ENCODE results near the gene ATP8B4.
"Not testable (repeated sequence)": the region's sequence is repeated elsewhere in the genome, so short reads cannot be mapped to it uniquely, and the experiment has no call there.

Gene ATP8B4

GRCh38 chr15:50098545-50098944 is 20.5 kb downstream of the ATP8B4 start:
- H3K4me3 ChIP-seq (ENCODE audit: low read depth, low read length), result no peak overlapping the region
- no peak for TF ChIP-seq CTCF (IDR thresholded peaks at IDR 0.05; ENCODE audit: insufficient read depth, low read depth, low read length, missing control alignments)
- no peak for DNase-seq (ENCODE audit: low read depth)

- H3K4me3 ChIP-seq (ENCODE audit: low read depth, low read length), result no peak overlapping the region
- TF ChIP-seq CTCF (IDR thresholded peaks at IDR 0.05; ENCODE audit: insufficient read depth, low read depth, low read length, missing control alignments), result no peak
- no peak for DNase-seq (ENCODE audit: low read depth)
These were observed 22.9 kb downstream of the ATP8B4 start for GRCh38 chr15:50095938-50096821.

DNA sequence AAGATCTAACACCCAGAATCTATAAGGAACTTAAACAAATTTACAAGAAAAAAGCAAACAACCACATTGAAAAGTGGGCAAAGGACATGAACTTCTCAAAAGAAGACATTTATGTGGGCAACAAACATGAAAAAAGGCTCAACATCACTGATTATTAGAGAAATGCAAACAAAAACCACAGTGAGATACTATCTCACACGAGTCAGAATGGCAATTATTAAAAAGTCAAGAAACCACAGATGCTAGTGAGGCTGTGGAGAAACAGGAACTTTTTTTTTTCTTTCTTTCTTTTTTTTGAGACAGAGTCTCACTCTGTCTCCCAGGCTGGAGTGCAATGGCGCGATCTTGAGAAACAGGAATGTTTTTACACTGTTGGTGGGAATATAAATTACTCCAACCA is 29.6 kb downstream of the ATP8B4 start:
- not testable (repeated sequence) for DNase-seq (ENCODE audit: low read depth)

DNA sequence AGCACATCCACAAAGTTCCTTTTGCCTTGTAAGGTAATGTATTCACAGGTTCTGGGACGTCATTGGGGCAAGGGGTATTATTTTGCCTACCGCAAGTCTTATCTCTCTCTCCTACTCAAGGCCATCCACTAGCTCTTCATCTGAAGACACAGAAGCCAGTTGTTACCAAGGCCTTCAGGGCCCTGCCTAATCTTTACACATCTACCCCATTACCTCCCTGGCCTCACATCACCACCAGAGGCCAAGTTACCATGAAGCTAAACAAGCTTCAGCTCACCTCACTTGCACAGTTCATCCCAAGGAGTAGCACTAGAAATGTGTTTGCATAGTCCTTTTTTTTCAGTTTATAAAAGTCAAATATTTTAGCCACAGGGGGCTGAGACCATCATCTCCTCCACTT is 34.1 kb downstream of the ATP8B4 start:
- no peak for TF ChIP-seq CTCF (IDR thresholded peaks at IDR 0.05; ENCODE audit: insufficient read depth, low read depth, low read length, missing control alignments)
- H3K4me3 ChIP-seq (ENCODE audit: low read depth, low read length), result no peak overlapping the region
- no peak for DNase-seq (ENCODE audit: low read depth)

More for the DNA sequence above, 29.6 kb downstream of the ATP8B4 start:
- H3K4me3 ChIP-seq (ENCODE audit: low read depth, low read length), result not testable (repeated sequence)

- TF ChIP-seq CTCF (IDR thresholded peaks at IDR 0.05; ENCODE audit: insufficient read depth, low read depth, low read length, missing control alignments), result no peak
- H3K4me3 ChIP-seq (ENCODE audit: low read depth, low read length), result no peak overlapping the region
- DNase-seq (ENCODE audit: low read depth), result no peak
These were observed 35.5 kb downstream of the ATP8B4 start for GRCh38 chr15:50083424-50084025.

GRCh38 chr15:50082066-50082465 is 37.0 kb downstream of the ATP8B4 start:
- DNase-seq (ENCODE audit: low read depth), result no peak
- no peak for TF ChIP-seq CTCF (IDR thresholded peaks at IDR 0.05; ENCODE audit: insufficient read depth, low read depth, low read length, missing control alignments)
- H3K4me3 ChIP-seq (ENCODE audit: low read depth, low read length), result no peak overlapping the region

DNA sequence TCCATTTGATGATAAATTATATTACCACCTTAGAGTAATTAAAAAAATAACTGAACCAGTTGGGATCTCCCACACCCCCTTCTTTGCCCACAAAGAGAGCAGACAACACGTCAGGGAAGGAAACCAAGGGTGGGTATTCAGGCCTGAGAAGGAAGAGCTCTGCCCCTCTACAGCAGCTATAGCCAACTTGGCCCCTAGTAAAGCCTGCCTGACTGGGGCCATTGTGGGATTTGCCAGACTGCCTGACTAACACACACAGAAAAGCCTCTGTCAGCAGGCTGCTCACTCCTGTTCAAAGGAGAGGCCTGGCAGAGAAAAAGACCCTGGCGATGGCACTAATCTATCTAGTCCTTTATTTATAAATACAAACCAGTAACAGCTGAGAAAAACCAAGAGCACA is 41.4 kb downstream of the ATP8B4 start:
- TF ChIP-seq CTCF (IDR thresholded peaks at IDR 0.05; ENCODE audit: insufficient read depth, low read depth, low read length, missing control alignments), result no peak
- no peak for DNase-seq (ENCODE audit: low read depth)
- no peak overlapping the region for H3K4me3 ChIP-seq (ENCODE audit: low read depth, low read length)
